HCT116 (cell line): ENCODE measurements around the gene PGA4.

Source experiments
- CTCF ChIP-seq, 3 experiments: fragments of 200-600 bp in 1 of 3; sonication (generic) in 1 of 3; IDR thresholded peaks in 2 of 3; conservative IDR thresholded peaks in 1 of 3; 2 replicates each; pipeline ENCODE4 v1.5.1; 2012 to 2017; ENCODE audit warnings: low read depth in 2 of 3, low read length in 2 of 3, antibody characterized with exemption in 1 of 3, borderline replicate concordance in 1 of 3, control low read depth in 1 of 3, mild to moderate bottlenecking in 1 of 3, mixed read lengths in 1 of 3, mixed run types in 1 of 3, moderate library complexity in 1 of 3; ENCODE audit not compliant: insufficient read depth in 1 of 3
- MAX ChIP-seq: IDR thresholded peaks from 2 replicates; pipeline ENCODE4 v1.6.1; 2012
- POLR2A ChIP-seq: IDR thresholded peaks from 2 replicates; pipeline ENCODE4 v1.7.0; 2011; ENCODE audit warnings: borderline replicate concordance; ENCODE audit not compliant: insufficient read depth, insufficient read length; ENCODE audit errors: extremely low read depth
- POLR2AphosphoS5 ChIP-seq: IDR thresholded peaks from 2 replicates; pipeline ENCODE4 v1.6.1; 2011; ENCODE audit warnings: mild to moderate bottlenecking, low read depth, low read length, moderate library complexity
- RAD21 ChIP-seq: IDR thresholded peaks from 2 replicates; pipeline ENCODE4 v1.6.1; 2012; ENCODE audit warnings: low read depth, mild to moderate bottlenecking
- REST ChIP-seq: IDR thresholded peaks from 2 replicates; pipeline ENCODE4 v1.6.1; 2012; ENCODE audit warnings: low read depth
- SP1 ChIP-seq: IDR thresholded peaks from 2 replicates; pipeline ENCODE4 v1.6.1; 2012; ENCODE audit warnings: low read depth

GRCh38 chr11:61201476-61201875 lies 20.7 kb upstream of the PGA4 start:
- TF ChIP-seq REST: no peak
- no peak for TF ChIP-seq POLR2A
- TF ChIP-seq CTCF (IDR thresholded peaks at IDR 0.05 in 2 of 3, conservative IDR thresholded peaks at IDR 0.05 in 1 of 3; ENCODE audit: borderline replicate concordance in 1 of 3, insufficient read depth in 1 of 3, low read depth in 2 of 3, low read length in 2 of 3): no peak
- no peak for TF ChIP-seq MAX
- TF ChIP-seq RAD21: no peak
- no peak for TF ChIP-seq POLR2AphosphoS5
- TF ChIP-seq SP1: no peak
